Measurements from ENCODE around the gene STX1A. TPM values are rescaled to one million over a fixed set of nuclear protein-coding genes. Genes with fewer than 3 reads are reported as not detected.

Gene STX1A
- total and polyA plus RNA-seq, 4 donors, result 2.6 to 14.7 (median 11.8) TPM

DNA sequence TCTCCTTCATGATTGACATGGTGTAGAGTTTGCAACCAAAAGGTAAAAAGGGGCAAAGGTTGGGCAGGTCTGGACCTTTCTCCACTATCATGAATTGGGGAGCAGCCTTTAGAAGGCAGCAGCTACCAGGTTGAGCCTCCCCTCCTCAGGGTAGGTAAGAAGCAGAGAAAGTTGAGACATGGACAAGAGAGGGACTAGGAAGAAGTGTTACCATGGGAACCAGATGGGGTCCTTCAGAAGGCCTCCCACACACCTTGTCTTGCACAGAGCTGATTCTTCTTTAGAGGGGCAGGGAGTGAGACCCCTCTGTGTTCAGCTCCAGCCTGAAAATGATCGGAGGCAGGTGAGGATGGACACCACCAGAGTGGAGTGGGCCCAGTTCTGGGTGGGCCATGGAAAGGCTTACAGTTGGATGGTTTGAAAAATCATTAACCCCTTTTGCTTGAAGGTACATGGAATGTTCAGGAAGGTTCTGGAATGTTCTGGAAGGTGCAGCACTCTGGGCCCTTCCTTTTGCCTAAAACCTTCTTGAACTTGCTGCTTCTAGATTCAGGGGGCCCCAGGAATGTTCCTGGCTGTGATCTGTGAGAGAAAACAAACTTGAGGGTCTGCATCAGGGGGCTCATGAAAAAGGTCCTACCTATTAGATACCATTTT, 44.9 kb downstream of the STX1A start:
- ATAC-seq (ENCODE audit: low FRiP score) (no peak), DNase-seq (no peak)
- intact Hi-C loops (cut with DNase I), result loop anchor here in 1 of 2 donors (5.0 kb wide), 1 partner anchor 67 kb away; no protein-coding TSS in a partner anchor
- Histone ChIP-seq H3K27ac (ENCODE audit: low read depth in 1 of 2, low read length in 2 of 2) (no peak overlapping the region), H3K27me3 (ENCODE audit: control insufficient read depth in 1 of 2, insufficient read depth in 2 of 2, low read length in 1 of 2) (no peaks in the 10 kb centered on the region), H3K36me3 (ENCODE audit: control insufficient read depth in 1 of 2, insufficient read depth in 2 of 2, low read length in 1 of 2) (peaks cover 0 to 6% of the 10 kb centered on the region in 2 donors), H3K9me3 (ENCODE audit: control insufficient read depth, low read length) (no peaks in the 10 kb centered on the region), H3K4me3 (ENCODE audit: low read length in 2 of 2) (no peak overlapping the region), H3K4me1 (ENCODE audit: control insufficient read depth in 1 of 2, insufficient read depth in 2 of 2, low read length in 2 of 2) (no peaks in the 10 kb centered on the region)
- WGBS, 2 donors, result 86 to 90% methylated on average over 1 of the region's 1 CpG

- no peaks in the 10 kb centered on the region for H3K36me3 ChIP-seq (ENCODE audit: control insufficient read depth in 1 of 2, insufficient read depth in 2 of 2, low read length in 1 of 2)
- no peak overlapping the region for H3K4me3 ChIP-seq (ENCODE audit: low read length in 2 of 2)
- DNase-seq, result no peak
- WGBS, 2 donors, result 92 to 93% methylated on average over 15 of the region's 15 CpGs
- H3K9me3 ChIP-seq (ENCODE audit: control insufficient read depth, low read length), result no peaks in the 10 kb centered on the region
- ATAC-seq (ENCODE audit: low FRiP score), result no peak
- H3K4me1 ChIP-seq (ENCODE audit: control insufficient read depth in 1 of 2, insufficient read depth in 2 of 2, low read length in 2 of 2), result no peaks in the 10 kb centered on the region
- no peak overlapping the region for H3K27ac ChIP-seq (ENCODE audit: low read depth in 1 of 2, low read length in 2 of 2)
- no peaks in the 10 kb centered on the region for H3K27me3 ChIP-seq (ENCODE audit: control insufficient read depth in 1 of 2, insufficient read depth in 2 of 2, low read length in 1 of 2)
- intact Hi-C loops (cut with DNase I), result loop anchor here in 1 of 2 donors (5.0 kb wide), 1 partner anchor 65 kb away; no protein-coding TSS in a partner anchor
Measured at GRCh38 chr7:73671857-73672445, 47.5 kb downstream of the STX1A start.

DNA sequence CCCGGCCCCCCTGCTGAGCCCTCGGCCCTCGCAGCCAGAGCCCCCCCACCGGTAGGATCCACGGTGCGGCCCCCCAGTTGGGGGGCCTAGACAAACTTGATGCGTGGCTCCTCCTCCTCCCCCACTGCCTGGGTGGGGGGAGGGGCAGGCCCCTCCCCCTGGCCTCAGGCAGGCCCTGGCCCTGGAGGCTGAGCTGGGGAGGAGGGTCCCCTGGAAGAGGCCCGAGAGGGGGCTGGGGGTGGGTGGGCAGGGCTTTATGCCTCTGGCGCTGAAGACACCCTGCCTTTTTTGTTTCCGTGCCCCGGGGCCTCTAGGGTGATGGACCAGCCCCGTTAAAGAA, 48.2 kb downstream of the STX1A start:
- intact Hi-C loops (cut with DNase I), result loop anchor here in 1 of 2 donors (5.0 kb wide), 1 partner anchor 64 kb away; no protein-coding TSS in a partner anchor

DNA sequence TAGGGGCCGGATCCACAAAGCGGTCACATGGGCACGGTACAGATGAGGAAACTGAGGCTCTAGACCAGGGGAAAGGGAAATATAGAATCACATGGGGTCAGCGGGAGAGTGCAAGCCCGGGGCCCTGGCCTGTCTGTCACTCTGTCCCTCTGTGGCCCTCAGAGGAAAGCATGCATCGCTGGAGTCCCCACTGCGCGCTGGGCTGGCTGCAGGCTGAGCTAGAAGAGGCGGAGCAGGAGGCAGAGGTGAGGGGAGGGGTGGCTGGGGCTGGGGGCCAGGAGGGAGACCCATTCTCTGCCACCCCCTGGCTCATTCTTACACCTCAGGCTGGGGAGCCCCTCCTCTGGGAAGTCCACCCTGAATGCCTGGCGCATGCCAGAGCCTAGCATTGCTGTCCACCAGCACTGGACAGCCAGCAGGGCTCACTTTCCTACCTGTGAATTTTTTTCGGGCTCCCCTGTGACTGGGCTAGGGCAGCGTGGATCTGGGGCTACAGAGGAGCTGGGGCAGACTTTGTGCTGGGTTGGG, 49.5 kb downstream of the STX1A start:
- no peaks in the 10 kb centered on the region for H3K9me3 ChIP-seq (ENCODE audit: control insufficient read depth, low read length)
- intact Hi-C loops (cut with DNase I), result loop anchor here (5.0 kb wide), 1 partner anchor 63 kb away; no protein-coding TSS in a partner anchor
- no peak for ATAC-seq (ENCODE audit: low FRiP score)
- WGBS, 2 donors, result 88 to 91% methylated on average over 12 of the region's 12 CpGs
- no peak overlapping the region for H3K4me3 ChIP-seq (ENCODE audit: low read length in 2 of 2)
- no peaks in the 10 kb centered on the region for H3K36me3 ChIP-seq (ENCODE audit: control insufficient read depth in 1 of 2, insufficient read depth in 2 of 2, low read length in 1 of 2)
- H3K27ac ChIP-seq (ENCODE audit: low read depth in 1 of 2, low read length in 2 of 2), result no peak overlapping the region
- no peaks in the 10 kb centered on the region for H3K4me1 ChIP-seq (ENCODE audit: control insufficient read depth in 1 of 2, insufficient read depth in 2 of 2, low read length in 2 of 2)
- DNase-seq, result no peak
- no peaks in the 10 kb centered on the region for H3K27me3 ChIP-seq (ENCODE audit: control insufficient read depth in 1 of 2, insufficient read depth in 2 of 2, low read length in 1 of 2)

More for the DNA sequence above, 48.2 kb downstream of the STX1A start:
- no peak overlapping the region for H3K27ac ChIP-seq (ENCODE audit: low read depth in 1 of 2, low read length in 2 of 2)
- H3K36me3 ChIP-seq (ENCODE audit: control insufficient read depth in 1 of 2, insufficient read depth in 2 of 2, low read length in 1 of 2), result no peaks in the 10 kb centered on the region
- WGBS, 2 donors, result 37 to 42% methylated on average over 11 to 12 of the region's 12 CpGs
- no peak overlapping the region for H3K4me3 ChIP-seq (ENCODE audit: low read length in 2 of 2)
- no peak for ATAC-seq (ENCODE audit: low FRiP score)
- H3K27me3 ChIP-seq (ENCODE audit: control insufficient read depth in 1 of 2, insufficient read depth in 2 of 2, low read length in 1 of 2), result no peaks in the 10 kb centered on the region
- DNase-seq, result no peak
- H3K9me3 ChIP-seq (ENCODE audit: control insufficient read depth, low read length), result no peaks in the 10 kb centered on the region
- no peaks in the 10 kb centered on the region for H3K4me1 ChIP-seq (ENCODE audit: control insufficient read depth in 1 of 2, insufficient read depth in 2 of 2, low read length in 2 of 2)

GRCh38 chr7:73669288-73669701, 50.2 kb downstream of the STX1A start:
- no peak for DNase-seq
- WGBS, 2 donors, result 76 to 84% methylated on average over 19 of the region's 19 CpGs
- no peak overlapping the region for H3K27ac ChIP-seq (ENCODE audit: low read depth in 1 of 2, low read length in 2 of 2)
- no peaks in the 10 kb centered on the region for H3K27me3 ChIP-seq (ENCODE audit: control insufficient read depth in 1 of 2, insufficient read depth in 2 of 2, low read length in 1 of 2)
- H3K36me3 ChIP-seq (ENCODE audit: control insufficient read depth in 1 of 2, insufficient read depth in 2 of 2, low read length in 1 of 2), result no peaks in the 10 kb centered on the region
- no peak overlapping the region for H3K4me3 ChIP-seq (ENCODE audit: low read length in 2 of 2)
- intact Hi-C loops (cut with DNase I), result loop anchor here in 1 of 2 donors (5.0 kb wide), 1 partner anchor 62 kb away; no protein-coding TSS in a partner anchor
- H3K4me1 ChIP-seq (ENCODE audit: control insufficient read depth in 1 of 2, insufficient read depth in 2 of 2, low read length in 2 of 2), result no peaks in the 10 kb centered on the region
- H3K9me3 ChIP-seq (ENCODE audit: control insufficient read depth, low read length), result no peaks in the 10 kb centered on the region
- no peak for ATAC-seq (ENCODE audit: low FRiP score)

DNA sequence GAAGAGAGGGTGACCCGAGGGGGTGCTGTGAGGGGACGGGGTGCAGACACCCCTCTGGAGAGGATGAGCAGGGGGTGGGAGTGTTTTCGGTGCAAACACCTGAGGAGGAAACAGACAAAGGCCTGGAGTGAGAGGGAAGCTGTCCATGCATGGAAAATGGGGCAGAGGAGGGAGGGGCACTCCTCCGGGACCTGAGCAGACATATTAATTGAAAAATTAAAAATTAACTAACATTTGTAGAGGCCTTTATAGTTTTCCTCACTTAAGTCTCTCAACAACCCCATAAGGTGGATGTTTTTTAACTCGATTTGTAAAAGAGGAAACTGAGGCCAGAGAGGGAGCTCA, 50.6 kb downstream of the STX1A start:
- H3K4me3 ChIP-seq (ENCODE audit: low read length in 2 of 2), result no peak overlapping the region
- no peaks in the 10 kb centered on the region for H3K27me3 ChIP-seq (ENCODE audit: control insufficient read depth in 1 of 2, insufficient read depth in 2 of 2, low read length in 1 of 2)
- H3K27ac ChIP-seq (ENCODE audit: low read depth in 1 of 2, low read length in 2 of 2), result no peak overlapping the region
- DNase-seq (no peak), ATAC-seq (ENCODE audit: low FRiP score) (no peak)
- no peaks in the 10 kb centered on the region for H3K4me1 ChIP-seq (ENCODE audit: control insufficient read depth in 1 of 2, insufficient read depth in 2 of 2, low read length in 2 of 2)
- H3K36me3 ChIP-seq (ENCODE audit: control insufficient read depth in 1 of 2, insufficient read depth in 2 of 2, low read length in 1 of 2), result no peaks in the 10 kb centered on the region
- intact Hi-C loops (cut with DNase I), result loop anchor here in 1 of 2 donors (5.0 kb wide), 1 partner anchor 62 kb away; no protein-coding TSS in a partner anchor
- 36 to 43% methylated on average over 5 of the region's 5 CpGs for WGBS, 2 donors
- no peaks in the 10 kb centered on the region for H3K9me3 ChIP-seq (ENCODE audit: control insufficient read depth, low read length)

GRCh38 chr7:73668103-73668885, 51.2 kb downstream of the STX1A start:
- no peak for ATAC-seq (ENCODE audit: low FRiP score)
- intact Hi-C loops (cut with DNase I), result loop anchor here in 1 of 2 donors (5.0 kb wide), 1 partner anchor 61 kb away; no protein-coding TSS in a partner anchor
- WGBS, 2 donors, result 1 to 2% methylated on average over 21 to 52 of the region's 52 CpGs

DNA sequence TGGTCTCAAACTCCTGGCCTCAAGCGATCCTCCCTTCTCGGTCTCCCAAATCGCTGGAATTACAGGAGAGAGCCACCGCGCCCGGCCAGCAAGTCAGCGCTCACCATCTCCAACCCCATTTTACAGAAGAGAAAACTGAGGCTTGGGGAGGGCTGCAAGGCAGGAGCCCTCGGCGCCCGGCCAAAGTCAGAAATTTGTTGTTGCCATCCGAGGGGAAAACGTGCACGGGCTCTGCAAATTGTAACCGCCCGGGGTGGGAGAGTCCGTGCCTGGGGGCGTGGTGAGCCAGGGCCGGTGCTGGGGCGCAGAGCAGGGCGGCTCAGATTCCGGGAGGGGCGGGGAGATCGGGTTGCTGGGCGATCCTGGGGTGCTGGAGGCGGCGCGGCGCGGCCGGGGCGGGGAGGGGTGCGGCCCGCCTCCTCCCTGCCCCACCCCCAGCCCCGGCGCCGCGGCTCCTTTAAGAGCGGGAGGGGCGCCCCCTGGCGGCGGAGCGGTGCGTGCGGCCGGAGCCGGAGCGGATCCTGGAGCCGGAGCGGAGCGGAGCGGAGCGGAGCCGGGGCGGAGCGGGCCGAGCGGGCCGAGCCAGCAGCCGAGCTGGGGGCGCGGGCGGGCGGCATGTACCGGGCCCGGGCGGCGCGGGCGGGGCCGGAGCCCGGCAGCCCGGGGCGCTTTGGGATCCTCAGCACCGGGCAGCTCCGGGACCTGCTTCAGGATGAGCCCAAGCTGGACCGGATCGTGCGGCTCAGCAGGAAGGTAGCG, 51.9 kb downstream of the STX1A start, which contains the start of gene VPS37D:
TSS of gene VPS37D (plus strand) at position 488 of the 759 bp plus-strand sequence. CDS start at position 616, 128 bp downstream.
- DNase-seq, result peak; percentile 91 to 97
- intact Hi-C loops (cut with DNase I), result loop anchor here in 1 of 2 donors (5.0 kb wide), 1 partner anchor 60 kb away; no protein-coding TSS in a partner anchor
- Histone ChIP-seq H3K4me1 (ENCODE audit: control insufficient read depth in 1 of 2, insufficient read depth in 2 of 2, low read length in 2 of 2) (no peaks in the 10 kb centered on the region), H3K27me3 (ENCODE audit: control insufficient read depth in 1 of 2, insufficient read depth in 2 of 2, low read length in 1 of 2) (no peaks in the 10 kb centered on the region), H3K27ac (ENCODE audit: low read depth in 1 of 2, low read length in 2 of 2) (no peak within 1 kb of the TSS), H3K9me3 (ENCODE audit: control insufficient read depth, low read length) (peaks cover 3% of the 10 kb centered on the region), H3K4me3 (ENCODE audit: low read length in 2 of 2) (peak within 1 kb of the TSS; percentile 53 to 73), H3K36me3 (ENCODE audit: control insufficient read depth in 1 of 2, insufficient read depth in 2 of 2, low read length in 1 of 2) (no peaks in the 10 kb centered on the region)
- peak; percentile 96 for ATAC-seq (ENCODE audit: low FRiP score)
- 3 to 4% methylated on average over 40 to 79 of the region's 79 CpGs for WGBS, 2 donors

More at GRCh38 chr7:73668103-73668885, 51.2 kb downstream of the STX1A start:
- H3K27me3 ChIP-seq (ENCODE audit: control insufficient read depth in 1 of 2, insufficient read depth in 2 of 2, low read length in 1 of 2), result no peaks in the 10 kb centered on the region
- DNase-seq, result no peak
- H3K27ac ChIP-seq (ENCODE audit: low read depth in 1 of 2, low read length in 2 of 2), result no peak overlapping the region
- H3K4me3 ChIP-seq (ENCODE audit: low read length in 2 of 2), result peak overlapping the region; percentile 53 to 73
- no peaks in the 10 kb centered on the region for H3K36me3 ChIP-seq (ENCODE audit: control insufficient read depth in 1 of 2, insufficient read depth in 2 of 2, low read length in 1 of 2)
- peaks cover under 1% of the 10 kb centered on the region for H3K9me3 ChIP-seq (ENCODE audit: control insufficient read depth, low read length)
- no peaks in the 10 kb centered on the region for H3K4me1 ChIP-seq (ENCODE audit: control insufficient read depth in 1 of 2, insufficient read depth in 2 of 2, low read length in 2 of 2)
